ENCODE data around the gene HDAC7. TPM values are rescaled to one million over a fixed set of nuclear protein-coding genes. Genes with fewer than 3 reads are reported as not detected.

Gene HDAC7
- total RNA-seq, 1 experiment from 2014 or later: 36.2 TPM

DNA sequence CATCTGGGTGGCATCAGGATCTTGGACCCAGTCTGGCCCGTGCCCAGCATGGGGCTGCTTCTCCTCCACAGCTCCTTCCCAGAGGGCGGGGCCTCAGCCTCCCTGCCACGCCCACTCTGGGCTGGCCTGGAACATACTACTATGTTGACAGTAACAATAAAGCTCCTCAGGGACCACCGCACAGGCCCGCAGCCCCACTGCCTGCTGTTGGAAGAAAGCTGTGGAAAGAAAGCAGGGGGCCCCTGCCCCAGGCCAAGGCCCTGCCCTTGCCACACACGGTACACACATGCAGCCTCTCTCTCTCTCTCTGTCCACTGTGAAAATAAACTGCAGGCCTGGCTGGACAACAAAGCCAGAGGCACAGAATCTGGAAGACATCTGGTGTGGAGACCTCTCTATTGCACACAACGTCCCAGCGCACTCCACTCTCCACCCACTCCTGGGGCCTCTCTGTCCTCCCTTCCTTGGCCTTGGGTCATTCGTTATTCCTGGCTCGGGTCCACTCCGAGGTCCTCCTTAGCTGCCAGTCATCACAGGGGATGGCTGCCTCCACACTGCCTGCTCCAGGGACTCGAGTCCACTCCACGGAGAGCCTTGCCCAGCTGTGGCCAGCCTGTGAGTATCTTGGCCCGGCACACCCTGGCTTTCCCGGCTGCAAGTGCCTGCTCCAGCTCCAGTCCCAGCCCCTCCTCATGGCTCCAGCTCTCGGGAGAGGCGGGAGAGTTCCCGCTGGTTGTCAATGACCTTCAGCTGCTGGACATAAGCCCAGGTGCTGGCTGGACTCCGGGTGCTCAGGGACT lies 82.6 kb downstream of the HDAC7 start:
- Histone ChIP-seq H4K20me1 (ENCODE audit: insufficient read depth, low read depth, low read length) (no peaks in the 10 kb centered on the region), H3K9me2 (replicated peaks; ENCODE audit: insufficient read depth, low read length) (no peaks in the 10 kb centered on the region), H3K4me1 (ENCODE audit: low read length) (peaks cover 61% of the 10 kb centered on the region), H3K79me2 (ENCODE audit: low read length) (no peaks in the 10 kb centered on the region), H3K27ac (ENCODE audit: low read length) (no peak overlapping the region), H3K36me3 (ENCODE audit: insufficient read depth, low read length) (no peaks in the 10 kb centered on the region), H3K27me3 (ENCODE audit: low read length) (no peaks in the 10 kb centered on the region), H2AFZ (ENCODE audit: low read length) (no peak overlapping the region), H3K4me2 (ENCODE audit: low read depth, low read length, poor library complexity, severe bottlenecking) (no peak overlapping the region), H3K4me3 (ENCODE audit: low read length) (no peak overlapping the region), H3K9me3 (ENCODE audit: low read length) (no peaks in the 10 kb centered on the region), H3K9ac (ENCODE audit: low read length) (no peak overlapping the region)
- DNase-seq: no peak

DNA sequence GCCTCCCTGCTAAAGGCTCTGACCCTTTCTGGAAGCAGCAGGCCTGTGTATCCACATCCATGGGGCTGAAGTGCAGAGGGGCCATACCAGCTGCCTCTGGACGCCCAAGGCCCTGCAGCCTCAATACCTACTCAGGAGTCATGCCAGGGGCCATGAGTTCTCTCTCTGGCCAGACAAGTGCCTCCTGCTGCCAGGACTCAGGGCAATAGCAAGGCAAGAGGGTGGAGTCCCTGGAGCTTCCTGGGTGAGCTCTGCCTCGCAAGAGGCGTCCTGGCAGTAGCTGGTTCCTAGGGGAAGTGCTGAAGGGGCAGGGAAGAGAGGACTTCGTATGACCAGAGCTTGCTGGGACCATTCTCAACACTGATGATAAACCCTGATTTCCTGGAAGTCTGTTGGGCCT lies 83.5 kb downstream of the HDAC7 start:
- H3K9me2 ChIP-seq (replicated peaks; ENCODE audit: insufficient read depth, low read length): no peaks in the 10 kb centered on the region
- H3K4me3 ChIP-seq (ENCODE audit: low read length): no peak overlapping the region
- no peaks in the 10 kb centered on the region for H3K9me3 ChIP-seq (ENCODE audit: low read length)
- no peak overlapping the region for H3K27ac ChIP-seq (ENCODE audit: low read length)
- H3K9ac ChIP-seq (ENCODE audit: low read length): no peak overlapping the region
- H3K4me1 ChIP-seq (ENCODE audit: low read length): peaks cover 56% of the 10 kb centered on the region
- H3K36me3 ChIP-seq (ENCODE audit: insufficient read depth, low read length): no peaks in the 10 kb centered on the region
- no peaks in the 10 kb centered on the region for H3K27me3 ChIP-seq (ENCODE audit: low read length)
- no peaks in the 10 kb centered on the region for H3K79me2 ChIP-seq (ENCODE audit: low read length)
- H3K4me2 ChIP-seq (ENCODE audit: low read depth, low read length, poor library complexity, severe bottlenecking): no peak overlapping the region
- DNase-seq: no peak
- no peak overlapping the region for H2AFZ ChIP-seq (ENCODE audit: low read length)
- no peaks in the 10 kb centered on the region for H4K20me1 ChIP-seq (ENCODE audit: insufficient read depth, low read depth, low read length)

DNA sequence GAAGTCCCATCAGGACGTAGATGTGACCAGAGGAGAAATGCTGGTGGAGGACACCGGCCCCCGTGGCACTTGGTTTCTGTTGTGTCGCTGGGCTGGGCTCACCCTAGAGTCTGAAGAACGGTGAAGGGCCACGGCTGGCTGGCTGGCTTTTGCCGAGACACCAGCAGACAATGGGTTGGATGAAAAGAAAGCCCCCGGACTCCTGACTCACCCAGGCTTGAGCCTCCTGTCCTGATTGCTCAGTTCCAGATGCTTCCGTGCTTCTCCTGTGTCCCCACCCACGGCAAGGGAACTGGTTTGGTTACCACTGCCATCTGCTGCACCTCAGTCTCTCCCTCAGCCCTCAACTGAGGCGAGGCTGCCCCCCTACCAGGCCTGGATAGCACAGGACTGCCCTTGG lies 84.1 kb downstream of the HDAC7 start:
- Histone ChIP-seq H3K27me3 (ENCODE audit: low read length) (no peaks in the 10 kb centered on the region), H3K9ac (ENCODE audit: low read length) (no peak overlapping the region), H3K36me3 (ENCODE audit: insufficient read depth, low read length) (no peaks in the 10 kb centered on the region), H2AFZ (ENCODE audit: low read length) (no peak overlapping the region), H3K4me3 (ENCODE audit: low read length) (no peak overlapping the region), H3K9me3 (ENCODE audit: low read length) (no peaks in the 10 kb centered on the region), H3K79me2 (ENCODE audit: low read length) (no peaks in the 10 kb centered on the region), H3K4me2 (ENCODE audit: low read depth, low read length, poor library complexity, severe bottlenecking) (no peak overlapping the region), H3K9me2 (replicated peaks; ENCODE audit: insufficient read depth, low read length) (no peaks in the 10 kb centered on the region), H3K4me1 (ENCODE audit: low read length) (peaks cover 50% of the 10 kb centered on the region), H3K27ac (ENCODE audit: low read length) (no peak overlapping the region), H4K20me1 (ENCODE audit: insufficient read depth, low read depth, low read length) (no peaks in the 10 kb centered on the region)
- no peak for DNase-seq

DNA sequence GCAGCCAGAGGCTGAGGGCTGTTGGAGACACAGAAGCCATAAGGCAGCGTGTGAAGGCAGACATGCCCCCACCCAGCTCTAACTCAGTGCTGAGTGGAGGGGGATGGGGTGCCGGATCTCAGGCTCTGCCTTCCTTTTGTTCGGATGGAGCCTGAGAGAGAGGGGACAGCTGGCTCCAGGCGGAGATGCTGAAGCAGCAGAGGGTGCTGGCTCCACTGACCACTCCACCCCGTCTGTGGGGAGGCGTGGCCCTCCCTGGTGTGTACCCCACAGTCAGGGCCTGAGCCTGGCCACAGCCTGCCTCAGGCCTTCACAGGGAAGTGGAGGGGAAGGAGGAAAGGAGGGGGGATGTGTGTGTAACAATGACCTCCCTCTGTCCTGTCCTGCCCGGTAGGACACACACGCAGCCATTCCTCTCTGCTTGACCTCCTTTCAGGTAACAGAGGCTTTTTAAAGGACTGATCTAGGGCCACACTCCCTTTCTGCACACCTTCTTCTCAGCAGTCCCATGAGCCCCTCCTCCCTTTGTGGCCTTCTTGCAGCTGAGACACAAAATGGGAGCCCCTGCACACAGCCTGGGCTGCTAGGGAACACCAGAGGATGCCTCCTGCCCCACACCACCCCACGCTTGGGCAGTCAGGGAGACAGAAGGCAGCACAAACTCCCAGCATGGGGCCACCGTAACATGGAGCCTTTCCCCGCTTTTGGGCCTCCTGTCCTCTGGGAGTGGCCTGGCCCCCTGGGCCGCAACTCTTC lies 84.8 kb downstream of the HDAC7 start:
- DNase-seq: no peak
- Histone ChIP-seq H3K9ac (ENCODE audit: low read length) (no peak overlapping the region), H2AFZ (ENCODE audit: low read length) (no peak overlapping the region), H3K4me1 (ENCODE audit: low read length) (peaks cover 43% of the 10 kb centered on the region), H4K20me1 (ENCODE audit: insufficient read depth, low read depth, low read length) (no peaks in the 10 kb centered on the region), H3K9me2 (replicated peaks; ENCODE audit: insufficient read depth, low read length) (no peaks in the 10 kb centered on the region), H3K27ac (ENCODE audit: low read length) (no peak overlapping the region), H3K4me2 (ENCODE audit: low read depth, low read length, poor library complexity, severe bottlenecking) (no peak overlapping the region), H3K4me3 (ENCODE audit: low read length) (no peak overlapping the region), H3K9me3 (ENCODE audit: low read length) (no peaks in the 10 kb centered on the region), H3K36me3 (ENCODE audit: insufficient read depth, low read length) (no peaks in the 10 kb centered on the region), H3K79me2 (ENCODE audit: low read length) (no peaks in the 10 kb centered on the region), H3K27me3 (ENCODE audit: low read length) (no peaks in the 10 kb centered on the region)

DNA sequence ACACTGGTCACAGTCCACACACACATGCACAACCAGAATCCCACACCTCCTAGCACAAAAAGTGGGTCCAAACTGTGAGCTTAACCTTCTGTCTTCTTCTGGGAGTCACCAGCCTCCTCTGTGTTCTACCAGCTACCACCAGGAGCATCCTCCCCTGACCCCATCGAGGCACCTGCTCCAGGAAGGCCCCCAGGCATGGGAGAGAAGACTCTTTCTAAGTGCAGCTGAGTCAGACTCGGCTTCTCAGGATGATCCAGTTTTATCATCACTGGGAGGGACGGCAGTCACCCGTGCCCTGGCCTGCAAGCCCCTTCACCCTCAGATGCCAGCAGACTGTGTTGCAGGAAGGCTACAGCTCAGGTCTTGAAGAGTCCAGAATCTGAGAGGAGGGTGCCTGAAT lies 86.6 kb downstream of the HDAC7 start:
- Histone ChIP-seq H3K27me3 (ENCODE audit: low read length) (no peaks in the 10 kb centered on the region), H3K27ac (ENCODE audit: low read length) (0 out of 2 replicates have a peak overlapping the region, but pooled peaks have one; percentile 20)

More for the DNA sequence above, 86.6 kb downstream of the HDAC7 start:
- Histone ChIP-seq H3K9ac (ENCODE audit: low read length) (no peak overlapping the region), H3K4me2 (ENCODE audit: low read depth, low read length, poor library complexity, severe bottlenecking) (no peak overlapping the region), H3K4me3 (ENCODE audit: low read length) (no peak overlapping the region), H3K4me1 (ENCODE audit: low read length) (peaks cover 41% of the 10 kb centered on the region), H3K9me2 (replicated peaks; ENCODE audit: insufficient read depth, low read length) (no peaks in the 10 kb centered on the region), H4K20me1 (ENCODE audit: insufficient read depth, low read depth, low read length) (no peaks in the 10 kb centered on the region), H2AFZ (ENCODE audit: low read length) (no peak overlapping the region), H3K9me3 (ENCODE audit: low read length) (no peaks in the 10 kb centered on the region), H3K36me3 (ENCODE audit: insufficient read depth, low read length) (no peaks in the 10 kb centered on the region), H3K79me2 (ENCODE audit: low read length) (no peaks in the 10 kb centered on the region)
- DNase-seq: no peak

Other genes with a start within 250 kb of the HDAC7 start
- 38.2 and 47.2 TPM in 2 replicates for gene RPAP3, start 113.9 kb downstream of the HDAC7 start, total RNA-seq (2014; rRNA removed; shearing (Covaris generic); ENCODE audit: low replicate concordance)
- 1.2 and 10.7 TPM in 2 replicates for gene ENDOU, start 94.4 kb downstream of the HDAC7 start, total RNA-seq (2014; rRNA removed; shearing (Covaris generic); ENCODE audit: low replicate concordance)
- 4.4 and 11.9 TPM in 2 replicates for gene RAPGEF3, start 61.0 kb downstream of the HDAC7 start, total RNA-seq (2014; rRNA removed; shearing (Covaris generic); ENCODE audit: low replicate concordance)
- 21.5 and 21.9 TPM in 2 replicates for gene SLC48A1, start 46.7 kb downstream of the HDAC7 start, total RNA-seq (2014; rRNA removed; shearing (Covaris generic); ENCODE audit: low replicate concordance)
- gene VDR, start 85.1 kb upstream of the HDAC7 start, total RNA-seq (2014; rRNA removed; shearing (Covaris generic); ENCODE audit: low replicate concordance): not detected in 2 replicates
- 95.6 and 127 TPM in 2 replicates for gene TMEM106C, start 143.7 kb upstream of the HDAC7 start, total RNA-seq (2014; rRNA removed; shearing (Covaris generic); ENCODE audit: low replicate concordance)
- gene COL2A1, start 184.6 kb upstream of the HDAC7 start, total RNA-seq (2014; rRNA removed; shearing (Covaris generic); ENCODE audit: low replicate concordance): not detected in 2 replicates

Measured in Karpas-422 (cell line).